Neural progenitor cell (in vitro differentiated cells): ENCODE measurements around the gene TRAF5.
"Not testable (repeated sequence)": the region's sequence is repeated elsewhere in the genome, so short reads cannot be mapped to it uniquely, and the experiment has no call there.

Source experiments
- EZH2 ChIP-seq: fragments of 200-600 bp; sonication (generic); IDR thresholded peaks from 2 replicates; pipeline ENCODE4 v1.6.1; 2017; ENCODE audit warnings: antibody characterized with exemption, mild to moderate bottlenecking, moderate library complexity
- EZH2phosphoT487 ChIP-seq: fragments of 200-600 bp; sonication (generic); IDR thresholded peaks from 2 replicates; pipeline ENCODE4 v1.6.1; 2017; ENCODE audit warnings: antibody characterized with exemption
- TF ChIP-seq, protein P1 (sequence below): fragments of 200-600 bp; sonication (generic); IDR thresholded peaks from 2 replicates; pipeline ENCODE4 v1.5.1; 2017; ENCODE audit warnings: antibody characterized with exemption, mild to moderate bottlenecking

GRCh38 chr1:211352055-211352454 is 25.4 kb downstream of the TRAF5 start:
- TF ChIP-seq, protein P1, sequence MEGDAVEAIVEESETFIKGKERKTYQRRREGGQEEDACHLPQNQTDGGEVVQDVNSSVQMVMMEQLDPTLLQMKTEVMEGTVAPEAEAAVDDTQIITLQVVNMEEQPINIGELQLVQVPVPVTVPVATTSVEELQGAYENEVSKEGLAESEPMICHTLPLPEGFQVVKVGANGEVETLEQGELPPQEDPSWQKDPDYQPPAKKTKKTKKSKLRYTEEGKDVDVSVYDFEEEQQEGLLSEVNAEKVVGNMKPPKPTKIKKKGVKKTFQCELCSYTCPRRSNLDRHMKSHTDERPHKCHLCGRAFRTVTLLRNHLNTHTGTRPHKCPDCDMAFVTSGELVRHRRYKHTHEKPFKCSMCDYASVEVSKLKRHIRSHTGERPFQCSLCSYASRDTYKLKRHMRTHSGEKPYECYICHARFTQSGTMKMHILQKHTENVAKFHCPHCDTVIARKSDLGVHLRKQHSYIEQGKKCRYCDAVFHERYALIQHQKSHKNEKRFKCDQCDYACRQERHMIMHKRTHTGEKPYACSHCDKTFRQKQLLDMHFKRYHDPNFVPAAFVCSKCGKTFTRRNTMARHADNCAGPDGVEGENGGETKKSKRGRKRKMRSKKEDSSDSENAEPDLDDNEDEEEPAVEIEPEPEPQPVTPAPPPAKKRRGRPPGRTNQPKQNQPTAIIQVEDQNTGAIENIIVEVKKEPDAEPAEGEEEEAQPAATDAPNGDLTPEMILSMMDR = not testable (repeated sequence)
- not testable (repeated sequence) for TF ChIP-seq EZH2, EZH2phosphoT487
